ENCODE data around the gene ZNF80.

Gene ZNF80

GRCh38 chr3:114227076-114227475, 10.3 kb downstream of the ZNF80 start:
- no peak for DNase-seq (ENCODE audit: low read depth in 1 of 2, low spot score in 1 of 2)
- no peak for TF ChIP-seq REST (IDR thresholded peaks at IDR 0.05; ENCODE audit: insufficient replicate concordance, low read depth)
- no peak for TF ChIP-seq POLR2AphosphoS5 (IDR thresholded peaks at IDR 0.05; ENCODE audit: low read depth)
- TF ChIP-seq GABPA (IDR thresholded peaks at IDR 0.05; ENCODE audit: low read depth), result no peak
- no peak for TF ChIP-seq SPI1 (IDR thresholded peaks at IDR 0.05; ENCODE audit: borderline replicate concordance, low read depth)
- no peak for TF ChIP-seq CTCF (IDR thresholded peaks at IDR 0.05; ENCODE audit: insufficient read depth, low read length)
- no peak overlapping the region for H3K27ac ChIP-seq (replicated peaks)
- H3K4me3 ChIP-seq (replicated peaks; ENCODE audit: insufficient read depth, low read length), result no peak overlapping the region
- no peaks in the 10 kb centered on the region for H3K27me3 ChIP-seq (ENCODE audit: insufficient read depth, poor library complexity, severe bottlenecking)

GRCh38 chr3:114226313-114226712, 11.1 kb downstream of the ZNF80 start:
- TF ChIP-seq POLR2AphosphoS5 (IDR thresholded peaks at IDR 0.05; ENCODE audit: low read depth) (no peak), GABPA (IDR thresholded peaks at IDR 0.05; ENCODE audit: low read depth) (no peak), CTCF (IDR thresholded peaks at IDR 0.05; ENCODE audit: insufficient read depth, low read length) (no peak), REST (IDR thresholded peaks at IDR 0.05; ENCODE audit: insufficient replicate concordance, low read depth) (no peak), SPI1 (IDR thresholded peaks at IDR 0.05; ENCODE audit: borderline replicate concordance, low read depth) (no peak)
- no peak for DNase-seq (ENCODE audit: low read depth in 1 of 2, low spot score in 1 of 2)
- no peak overlapping the region for H3K4me3 ChIP-seq (replicated peaks; ENCODE audit: insufficient read depth, low read length)
- H3K27me3 ChIP-seq (ENCODE audit: insufficient read depth, poor library complexity, severe bottlenecking), result no peaks in the 10 kb centered on the region
- no peak overlapping the region for H3K27ac ChIP-seq (replicated peaks)

- no peak for DNase-seq (ENCODE audit: low read depth in 1 of 2, low spot score in 1 of 2)
- TF ChIP-seq CTCF (IDR thresholded peaks at IDR 0.05; ENCODE audit: insufficient read depth, low read length) (no peak), GABPA (IDR thresholded peaks at IDR 0.05; ENCODE audit: low read depth) (no peak), POLR2AphosphoS5 (IDR thresholded peaks at IDR 0.05; ENCODE audit: low read depth) (no peak), REST (IDR thresholded peaks at IDR 0.05; ENCODE audit: insufficient replicate concordance, low read depth) (no peak), SPI1 (IDR thresholded peaks at IDR 0.05; ENCODE audit: borderline replicate concordance, low read depth) (no peak)
- Histone ChIP-seq H3K27ac (replicated peaks) (no peak overlapping the region), H3K27me3 (ENCODE audit: insufficient read depth, poor library complexity, severe bottlenecking) (no peaks in the 10 kb centered on the region), H3K4me3 (replicated peaks; ENCODE audit: insufficient read depth, low read length) (no peak overlapping the region)
Observed at GRCh38 chr3:114223143-114223542, 14.2 kb downstream of the ZNF80 start.

All from HL-60 (cell line).